OCI-LY1 (cell line): ENCODE data around the gene SLC29A1.

Experiments used
- H2AFZ ChIP-seq: fragments of 200-600 bp; sonication (generic), shearing (Covaris generic); 2 replicates; pipeline ENCODE4 v1.6.0; 2014; ENCODE audit warnings: antibody characterized with exemption, mild to moderate bottlenecking, low read length
- H3F3A ChIP-seq: fragments of 200-600 bp; sonication (generic), shearing (Covaris generic); 2 replicates; pipeline ENCODE4 v1.6.0; 2014; ENCODE audit warnings: mild to moderate bottlenecking, antibody characterized with exemption, low read length, moderate library complexity; ENCODE audit not compliant: insufficient read depth
- H3K27ac ChIP-seq: fragments of 200-600 bp; sonication (generic); 2 replicates; pipeline ENCODE4 v1.5.1; 2014; ENCODE audit warnings: low read length, mixed run types, mild to moderate bottlenecking, low read depth; ENCODE audit not compliant: poor library complexity, severe bottlenecking
- H3K27me3 ChIP-seq: fragments of 200-600 bp; sonication (generic); 2 replicates; pipeline ENCODE4 v1.6.0; 2014; ENCODE audit warnings: antibody characterized with exemption, mild to moderate bottlenecking, low read length, moderate library complexity; ENCODE audit not compliant: insufficient read depth
- H3K36me3 ChIP-seq: fragments of 200-600 bp; sonication (generic); 2 replicates; pipeline ENCODE4 v1.6.1; 2014; ENCODE audit warnings: mild to moderate bottlenecking, antibody characterized with exemption, low read length, moderate library complexity, mixed read lengths; ENCODE audit not compliant: insufficient read depth
- H3K4me1 ChIP-seq: fragments of 200-600 bp; sonication (generic); 2 replicates; pipeline ENCODE4 v1.5.1; 2014; ENCODE audit warnings: mild to moderate bottlenecking, low read length, moderate library complexity; ENCODE audit not compliant: insufficient read depth, severe bottlenecking
- H3K4me2 ChIP-seq: fragments of 200-600 bp; sonication (generic), shearing (Covaris generic); 2 replicates; pipeline ENCODE4 v1.6.1; 2014; ENCODE audit warnings: low read length
- H3K4me3 ChIP-seq: fragments of 200-600 bp; sonication (generic); 2 replicates; pipeline ENCODE4 v1.5.1; 2014; ENCODE audit warnings: low read length, low read depth, mild to moderate bottlenecking, mixed read lengths; ENCODE audit not compliant: poor library complexity, severe bottlenecking
- H3K79me2 ChIP-seq: fragments of 200-600 bp; shearing (Covaris generic); 2 replicates; pipeline ENCODE4 v1.6.1; 2016; ENCODE audit warnings: mixed run types, low read length, mixed read lengths; ENCODE audit not compliant: insufficient read depth
- H3K9ac ChIP-seq: fragments of 200-600 bp; sonication (generic), shearing (Covaris generic); 2 replicates; pipeline ENCODE4 v1.6.1; 2014; ENCODE audit warnings: mild to moderate bottlenecking, low read length, mixed read lengths
- H3K9me2 ChIP-seq: fragments of 200-600 bp; sonication (generic), shearing (Covaris generic); 2 replicates; pipeline ENCODE4 v1.6.1; 2014; ENCODE audit warnings: low read depth, mild to moderate bottlenecking, low read length, mixed read lengths
- H3K9me3 ChIP-seq: fragments of 200-600 bp; shearing (Covaris generic); 2 replicates; pipeline ENCODE4 v1.6.1; 2014; ENCODE audit warnings: low read length, mixed read lengths
- H4K20me1 ChIP-seq: fragments of 200-600 bp; sonication (generic), shearing (Covaris generic); 2 replicates; pipeline ENCODE4 v1.6.0; 2016; ENCODE audit warnings: mild to moderate bottlenecking, low read length; ENCODE audit not compliant: insufficient read depth
- EZH2 ChIP-seq: fragments of 200-600 bp; sonication (generic), shearing (Covaris generic); IDR thresholded peaks from 2 replicates; pipeline ENCODE4 v1.8.0; 2017; ENCODE audit warnings: borderline replicate concordance, mixed run types, mild to moderate bottlenecking, antibody characterized with exemption, low read length, moderate library complexity, mixed read lengths
- TF ChIP-seq, protein P1 (sequence below): fragments of 200-600 bp; sonication (generic), shearing (Covaris generic); IDR thresholded peaks from 2 replicates; pipeline ENCODE4 v1.5.1; 2017; ENCODE audit warnings: mild to moderate bottlenecking, antibody characterized with exemption, low read length, moderate library complexity, mixed read lengths

Gene SLC29A1

GRCh38 chr6:44186635-44187025 lies 36.8 kb upstream of the SLC29A1 start:
- H3K9me3 ChIP-seq, result no peaks in the 10 kb centered on the region
- H3K27ac ChIP-seq, result no peak overlapping the region
- H3K4me3 ChIP-seq, result no peak overlapping the region
- no peaks in the 10 kb centered on the region for H3K36me3 ChIP-seq
- no peaks in the 10 kb centered on the region for H3F3A ChIP-seq
- H3K27me3 ChIP-seq, result peaks cover 7% of the 10 kb centered on the region; the same call in 1 of the 2 replicates
- H3K9ac ChIP-seq, result no peak overlapping the region
- H2AFZ ChIP-seq, result no peak overlapping the region
- no peaks in the 10 kb centered on the region for H3K9me2 ChIP-seq
- H3K4me2 ChIP-seq, result no peak overlapping the region
- no peaks in the 10 kb centered on the region for H4K20me1 ChIP-seq
- TF ChIP-seq EZH2, result no peak
- TF ChIP-seq, protein P1, sequence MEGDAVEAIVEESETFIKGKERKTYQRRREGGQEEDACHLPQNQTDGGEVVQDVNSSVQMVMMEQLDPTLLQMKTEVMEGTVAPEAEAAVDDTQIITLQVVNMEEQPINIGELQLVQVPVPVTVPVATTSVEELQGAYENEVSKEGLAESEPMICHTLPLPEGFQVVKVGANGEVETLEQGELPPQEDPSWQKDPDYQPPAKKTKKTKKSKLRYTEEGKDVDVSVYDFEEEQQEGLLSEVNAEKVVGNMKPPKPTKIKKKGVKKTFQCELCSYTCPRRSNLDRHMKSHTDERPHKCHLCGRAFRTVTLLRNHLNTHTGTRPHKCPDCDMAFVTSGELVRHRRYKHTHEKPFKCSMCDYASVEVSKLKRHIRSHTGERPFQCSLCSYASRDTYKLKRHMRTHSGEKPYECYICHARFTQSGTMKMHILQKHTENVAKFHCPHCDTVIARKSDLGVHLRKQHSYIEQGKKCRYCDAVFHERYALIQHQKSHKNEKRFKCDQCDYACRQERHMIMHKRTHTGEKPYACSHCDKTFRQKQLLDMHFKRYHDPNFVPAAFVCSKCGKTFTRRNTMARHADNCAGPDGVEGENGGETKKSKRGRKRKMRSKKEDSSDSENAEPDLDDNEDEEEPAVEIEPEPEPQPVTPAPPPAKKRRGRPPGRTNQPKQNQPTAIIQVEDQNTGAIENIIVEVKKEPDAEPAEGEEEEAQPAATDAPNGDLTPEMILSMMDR, result no peak
- no peaks in the 10 kb centered on the region for H3K79me2 ChIP-seq
- H3K4me1 ChIP-seq, result no peaks in the 10 kb centered on the region

DNA sequence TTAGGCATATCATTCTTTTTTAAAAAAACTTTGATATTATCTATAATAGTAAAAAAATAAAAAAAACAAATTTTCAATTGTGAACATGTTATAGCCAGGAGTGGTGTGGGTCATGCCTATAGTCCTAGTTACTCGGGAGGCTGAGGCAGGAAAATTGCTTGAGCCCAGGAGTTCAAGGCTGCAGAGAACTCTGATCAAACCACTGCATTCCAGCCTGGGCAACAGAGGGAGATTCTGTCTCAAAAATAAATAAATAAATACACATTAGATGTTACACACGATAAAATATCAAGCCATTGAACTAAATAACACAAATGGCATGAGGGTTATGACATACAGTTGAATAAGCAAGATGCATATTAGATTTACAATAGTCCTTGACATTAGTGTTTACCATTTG lies 34.6 kb upstream of the SLC29A1 start:
- H3K4me1 ChIP-seq, result peaks cover 9% of the 10 kb centered on the region
- no peak overlapping the region for H3K27ac ChIP-seq
- no peaks in the 10 kb centered on the region for H3K79me2 ChIP-seq
- no peaks in the 10 kb centered on the region for H3K9me3 ChIP-seq
- H3K36me3 ChIP-seq, result no peaks in the 10 kb centered on the region
- no peaks in the 10 kb centered on the region for H3F3A ChIP-seq
- H3K4me2 ChIP-seq, result no peak overlapping the region
- H2AFZ ChIP-seq, result no peak overlapping the region
- TF ChIP-seq, protein P1, result no peak
- TF ChIP-seq EZH2, result no peak
- H3K9me2 ChIP-seq, result no peaks in the 10 kb centered on the region
- peaks cover 4% of the 10 kb centered on the region; the same call in 1 of the 2 replicates for H3K27me3 ChIP-seq
- H4K20me1 ChIP-seq, result no peaks in the 10 kb centered on the region
- no peak overlapping the region for H3K9ac ChIP-seq
- H3K4me3 ChIP-seq, result no peak overlapping the region

- Histone ChIP-seq H3K27me3 (peaks cover 2% of the 10 kb centered on the region; the same call in 1 of the 2 replicates), H3K4me1 (peaks cover 9% of the 10 kb centered on the region), H3K9me3 (no peaks in the 10 kb centered on the region), H3K79me2 (no peaks in the 10 kb centered on the region), H3K9me2 (no peaks in the 10 kb centered on the region), H3K4me3 (no peak overlapping the region), H2AFZ (no peak overlapping the region), H3K9ac (no peak overlapping the region), H3K36me3 (no peaks in the 10 kb centered on the region), H4K20me1 (no peaks in the 10 kb centered on the region), H3K4me2 (no peak overlapping the region), H3K27ac (no peak overlapping the region), H3F3A (no peaks in the 10 kb centered on the region)
- no peak for TF ChIP-seq EZH2
- TF ChIP-seq, protein P1, result no peak
Measured at GRCh38 chr6:44189257-44189656, 34.1 kb upstream of the SLC29A1 start.
